Panc1 (cell line): ENCODE measurements around the gene AIG1. TPM values are rescaled to one million over a fixed set of nuclear protein-coding genes. Genes with fewer than 3 reads are reported as not detected.

Experiments
- ATAC-seq: fragments of 200-7000 bp; cut with Tn5 transposase; 2 replicates; pipeline ENCODE4 v1.9.1; 2020; ENCODE audit warnings: mild to moderate bottlenecking, moderate library complexity
- BruUV-seq: library from RNA; stranded (reverse); fragments of 400-500 nt; replicated peaks from 2 replicates; lab custom pipeline; 2021; lab: Mats Ljungman, UMichigan
- CTCF ChIA-PET: fragments of 300-600 bp; sonication (Branson Sonifier 250); formaldehyde crosslinking; loops from one replicate; lab custom pipeline; 2022; ENCODE audit warnings: antibody characterized with exemption; lab: Charles Lee
- POLR2A ChIA-PET: fragments of 300-600 bp; sonication (Branson Sonifier 250); formaldehyde crosslinking; loops from one replicate; lab custom pipeline; 2022; ENCODE audit warnings: antibody characterized with exemption; lab: Charles Lee
- DNase-seq: peaks from one replicate; pipeline ENCODE4 v3.0.0-alpha.2; 2010; ENCODE audit warnings: low read depth, low spot score
- H3K27ac ChIP-seq: 2 replicates; pipeline ENCODE4 v1.5.1; 2011; ENCODE audit warnings: mild to moderate bottlenecking, low read length, inconsistent platforms
- H3K27me3 ChIP-seq: fragments of 200-500 bp; sonication (Bioruptor generic); 2 replicates; pipeline ENCODE4 v1.6.0; 2014; ENCODE audit warnings: low read length, inconsistent platforms; ENCODE audit not compliant: control insufficient read depth, insufficient read depth
- H3K36me3 ChIP-seq: fragments of 200-500 bp; sonication (Bioruptor generic); 2 replicates; pipeline ENCODE4 v1.5.1; 2014; ENCODE audit warnings: inconsistent platforms, mild to moderate bottlenecking, low read length, moderate library complexity; ENCODE audit not compliant: control insufficient read depth, insufficient read depth
- H3K4me1 ChIP-seq: 2 replicates; pipeline ENCODE4 v1.5.1; 2011; ENCODE audit warnings: inconsistent platforms, mild to moderate bottlenecking, low read length, moderate library complexity; ENCODE audit not compliant: control insufficient read depth, insufficient read depth
- H3K4me3 ChIP-seq, 2 experiments: 2 replicates each; pipeline ENCODE4 v1.5.1; 2011 to 2012; ENCODE audit warnings: low read depth in 2 of 2, low read length in 2 of 2, mild to moderate bottlenecking in 2 of 2, inconsistent platforms in 1 of 2, moderate library complexity in 1 of 2
- H3K9me3 ChIP-seq: fragments of 200-500 bp; sonication (Bioruptor generic); 2 replicates; pipeline ENCODE4 v1.5.1; 2014; ENCODE audit warnings: low read depth, mild to moderate bottlenecking, inconsistent platforms, low read length, moderate library complexity; ENCODE audit not compliant: control insufficient read depth, insufficient read depth
- CTCF ChIP-seq: fragments of 450-650 bp; IDR thresholded peaks from 2 replicates; pipeline ENCODE4 v1.5.1; 2017; ENCODE audit warnings: mild to moderate bottlenecking
- POLR2AphosphoS5 ChIP-seq: IDR thresholded peaks from 2 replicates; pipeline ENCODE4 v1.6.1; 2012; ENCODE audit warnings: mild to moderate bottlenecking, low read depth, low read length, moderate library complexity
- REST ChIP-seq, 2 experiments: IDR thresholded peaks; 2 replicates each; pipeline ENCODE4 v1.6.1; 2011 to 2012; ENCODE audit warnings: low read depth in 2 of 2, control low read depth in 1 of 2, low read length in 1 of 2, mild to moderate bottlenecking in 1 of 2, moderate library complexity in 1 of 2; ENCODE audit not compliant: insufficient read depth in 1 of 2
- SIN3A ChIP-seq: IDR thresholded peaks from 2 replicates; pipeline ENCODE4 v1.6.1; 2012; ENCODE audit warnings: low read depth, mild to moderate bottlenecking, low read length, moderate library complexity, borderline replicate concordance; ENCODE audit not compliant: insufficient read depth
- TCF7L2 ChIP-seq: IDR thresholded peaks from 2 replicates; pipeline ENCODE4 v1.6.1; 2011; ENCODE audit warnings: mild to moderate bottlenecking, low read depth, low read length, inconsistent platforms
- in situ Hi-C: cut with HindIII; loops from 2 replicates; pipeline ENCODE4 v1.10.0; 2016; ENCODE audit warnings: low sequenced_read_pairs, low pct_unique_long_range_greater_than_20kb
- intact Hi-C: fragments of 100-400 bp; cut with micrococcal nuclease; formaldehyde crosslinking; loops from one replicate; pipeline ENCODE4 v1.10.0; 2022; ENCODE audit not compliant: unreplicated experiment
- total RNA-seq: library from RNA; stranded (reverse); gene quantifications from one replicate; pipeline ENCODE4 v1.2.1, GENCODE V29; 2021; ENCODE audit not compliant: unreplicated experiment

The AIG1 gene
- total RNA-seq, 1 experiment from 2014 or later, result 23.9 TPM

GRCh38 chr6:143062551-143062950, 1.9 kb downstream of the AIG1 start:
- H3K27me3 ChIP-seq, result no peaks in the 10 kb centered on the region
- no peak for TF ChIP-seq CTCF
- no peak for TF ChIP-seq POLR2AphosphoS5
- ChIA-PET CTCF (no interaction called here), POLR2A (no interaction called here)
- DNase-seq (no peak), ATAC-seq (no peak)
- intact Hi-C loops (loop anchor here (10.0 kb wide), 1 partner anchor 362 kb away; no protein-coding TSS in a partner anchor), in situ Hi-C loops (no loop called here)
- H3K4me1 ChIP-seq, result peaks cover 7% of the 10 kb centered on the region
- BruUV-seq, result no TSS peak
- no peaks in the 10 kb centered on the region for H3K9me3 ChIP-seq
- H3K4me3 ChIP-seq, result no peak overlapping the region
- H3K27ac ChIP-seq, result no peak overlapping the region
- no peaks in the 10 kb centered on the region for H3K36me3 ChIP-seq

- in situ Hi-C loops, result no loop called here
- Histone ChIP-seq H3K27me3 (no peaks in the 10 kb centered on the region), H3K9me3 (no peaks in the 10 kb centered on the region), H3K27ac (no peak overlapping the region), H3K4me1 (peaks cover 7% of the 10 kb centered on the region), H3K4me3 (no peak overlapping the region), H3K36me3 (no peaks in the 10 kb centered on the region)
- intact Hi-C loops, result loop anchor here (10.0 kb wide), 1 partner anchor 361 kb away; no protein-coding TSS in a partner anchor
- no peak for DNase-seq
- no peak for TF ChIP-seq CTCF
- TF ChIP-seq TCF7L2, result no peak
- no peak for TF ChIP-seq SIN3A
- TF ChIP-seq POLR2AphosphoS5, result no peak
- no peak for TF ChIP-seq REST (IDR thresholded peaks at IDR 0.05; ENCODE audit: insufficient read depth in 1 of 2, low read depth in 2 of 2, low read length in 1 of 2)
- BruUV-seq, result no TSS peak
- CTCF ChIA-PET, result no interaction called here
- no peak for ATAC-seq
- POLR2A ChIA-PET, result no interaction called here
Observed at GRCh38 chr6:143063631-143064030, 2.9 kb downstream of the AIG1 start.
